ENCODE data around the gene CD180. TPM values are rescaled to one million over a fixed set of nuclear protein-coding genes. Genes with fewer than 3 reads are reported as not detected.

Gene CD180
- total RNA-seq, 1 experiment from 2014 or later = not detected

DNA sequence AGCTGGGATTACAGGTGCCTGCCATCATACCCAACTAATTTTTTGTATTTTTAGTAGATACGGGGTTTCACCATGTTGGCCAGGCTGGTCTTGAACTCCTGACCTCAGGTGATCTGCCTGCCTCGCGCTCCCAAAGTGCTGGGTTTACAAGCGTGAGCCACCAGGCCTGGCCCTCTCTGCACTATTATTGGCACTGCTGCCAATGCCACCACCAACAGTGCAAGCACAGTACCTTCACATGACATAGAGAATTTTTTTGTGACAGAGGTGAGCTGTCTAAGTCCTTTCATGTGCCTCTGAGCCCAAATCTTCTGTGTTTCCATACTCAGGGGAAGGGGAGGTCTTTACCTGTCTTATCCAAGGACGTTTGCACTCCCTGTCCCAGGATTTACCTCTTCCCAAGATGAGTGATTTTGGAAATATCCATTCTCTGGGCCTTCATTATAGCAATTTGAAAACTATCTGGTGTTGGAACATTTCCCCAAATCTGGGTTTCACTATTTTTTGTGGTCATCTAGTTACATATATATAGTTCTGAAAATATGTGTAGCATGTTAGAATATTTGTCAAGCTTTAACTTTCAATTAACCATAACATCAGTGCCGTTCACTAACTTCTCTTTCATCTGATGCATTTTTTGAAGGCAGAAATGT, 5.4 kb upstream of the CD180 start:
- POLR2A ChIA-PET = interaction anchor here (1.1 kb wide), 1 partner anchor 10 kb away, joined by 4 read pairs; no protein-coding TSS in a partner anchor
- H3K27me3 ChIP-seq (ENCODE audit: insufficient read depth, low read length) = no peaks in the 10 kb centered on the region
- DNase-seq (ENCODE audit: low read depth, low spot score) (no peak), ATAC-seq (no peak)
- no peak overlapping the region for H2AFZ ChIP-seq (ENCODE audit: low read depth, low read length, poor library complexity, severe bottlenecking)
- CTCF ChIA-PET = interaction anchor here (1.3 kb wide), 1 partner anchor 36 kb away, joined by 3 read pairs; no protein-coding TSS in a partner anchor
- no peaks in the 10 kb centered on the region for H3K79me2 ChIP-seq (ENCODE audit: insufficient read depth, low read length)
- no peaks in the 10 kb centered on the region for H3K36me3 ChIP-seq (ENCODE audit: control insufficient read depth in 1 of 2, insufficient read depth in 2 of 2, low read length in 2 of 2)
- no peak overlapping the region for H3K4me2 ChIP-seq (ENCODE audit: low read length)
- H3K27ac ChIP-seq (ENCODE audit: low read depth, low read length) = no peak overlapping the region
- no peaks in the 10 kb centered on the region for H4K20me1 ChIP-seq (ENCODE audit: insufficient read depth)
- H3K9me2 ChIP-seq (ENCODE audit: insufficient read depth) = no peaks in the 10 kb centered on the region
- RAD21 ChIA-PET (ENCODE audit: low non-redundant PET in 1 of 2, low total read pairs in 2 of 2, uncharacterized antibody in 2 of 2, unreplicated experiment in 2 of 2) = no interaction called here
- intact Hi-C loops (cut with micrococcal nuclease) = loop anchor here (10.0 kb wide), 1 partner anchor 897 kb away; no protein-coding TSS in a partner anchor
- H3K4me1 ChIP-seq (ENCODE audit: control insufficient read depth in 1 of 2, insufficient read depth in 2 of 2, low read length in 2 of 2) = peaks cover 2 to 22% of the 10 kb centered on the region in 2 experiments; a peak in 3 of 4 replicates
- BruUV-seq (replicated peaks) = no TSS peak
- H3K9ac ChIP-seq (ENCODE audit: low read length) = no peak overlapping the region
- H3K9me3 ChIP-seq (ENCODE audit: control insufficient read depth in 1 of 2, insufficient read depth in 1 of 2, low read depth in 1 of 2, low read length in 2 of 2) = no peaks in the 10 kb centered on the region
- no peak overlapping the region for H3K4me3 ChIP-seq (replicated peaks in 1 of 2; ENCODE audit: low read depth in 1 of 2, low read length in 2 of 2)
- no peak for TF ChIP-seq MAX (IDR thresholded peaks at IDR 0.05)
- no peak for TF ChIP-seq EZH2 (IDR thresholded peaks at IDR 0.05)
- no peak for TF ChIP-seq TCF7L2 (IDR thresholded peaks at IDR 0.05; ENCODE audit: borderline replicate concordance, extremely low read depth, insufficient read depth, insufficient read length)
- no peak for TF ChIP-seq YY1 (IDR thresholded peaks at IDR 0.05; ENCODE audit: extremely low read depth, insufficient replicate concordance, low read depth, low read length)
- no peak for TF ChIP-seq CTCF (IDR thresholded peaks at IDR 0.05 in 2 of 3, conservative IDR thresholded peaks at IDR 0.05 in 1 of 3; ENCODE audit: borderline replicate concordance in 1 of 3, insufficient read depth in 1 of 3, low read depth in 2 of 3, low read length in 2 of 3)
- TF ChIP-seq SRF (IDR thresholded peaks at IDR 0.05; ENCODE audit: low read depth) = no peak
- TF ChIP-seq, protein P1, sequence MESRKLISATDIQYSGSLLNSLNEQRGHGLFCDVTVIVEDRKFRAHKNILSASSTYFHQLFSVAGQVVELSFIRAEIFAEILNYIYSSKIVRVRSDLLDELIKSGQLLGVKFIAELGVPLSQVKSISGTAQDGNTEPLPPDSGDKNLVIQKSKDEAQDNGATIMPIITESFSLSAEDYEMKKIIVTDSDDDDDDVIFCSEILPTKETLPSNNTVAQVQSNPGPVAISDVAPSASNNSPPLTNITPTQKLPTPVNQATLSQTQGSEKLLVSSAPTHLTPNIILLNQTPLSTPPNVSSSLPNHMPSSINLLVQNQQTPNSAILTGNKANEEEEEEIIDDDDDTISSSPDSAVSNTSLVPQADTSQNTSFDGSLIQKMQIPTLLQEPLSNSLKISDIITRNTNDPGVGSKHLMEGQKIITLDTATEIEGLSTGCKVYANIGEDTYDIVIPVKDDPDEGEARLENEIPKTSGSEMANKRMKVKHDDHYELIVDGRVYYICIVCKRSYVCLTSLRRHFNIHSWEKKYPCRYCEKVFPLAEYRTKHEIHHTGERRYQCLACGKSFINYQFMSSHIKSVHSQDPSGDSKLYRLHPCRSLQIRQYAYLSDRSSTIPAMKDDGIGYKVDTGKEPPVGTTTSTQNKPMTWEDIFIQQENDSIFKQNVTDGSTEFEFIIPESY (IDR thresholded peaks at IDR 0.05; ENCODE audit: extremely low read depth, insufficient replicate concordance, low read length) = no peak
- no peak for TF ChIP-seq EGR1 (IDR thresholded peaks at IDR 0.05; ENCODE audit: low read depth)
- TF ChIP-seq REST (IDR thresholded peaks at IDR 0.05; ENCODE audit: low read depth) = no peak
- no peak for TF ChIP-seq SP1 (IDR thresholded peaks at IDR 0.05; ENCODE audit: low read depth)
- TF ChIP-seq SIN3A (IDR thresholded peaks at IDR 0.05; ENCODE audit: low read depth) = no peak
- TF ChIP-seq JUND (IDR thresholded peaks at IDR 0.05) = no peak
- no peak for TF ChIP-seq ATF3 (IDR thresholded peaks at IDR 0.05)
- TF ChIP-seq EZH2phosphoT487 (IDR thresholded peaks at IDR 0.05; ENCODE audit: borderline replicate concordance) = no peak
- TF ChIP-seq CBX3 (IDR thresholded peaks at IDR 0.05; ENCODE audit: low read depth) = no peak
- TF ChIP-seq ZFX (IDR thresholded peaks at IDR 0.05) = no peak
- TF ChIP-seq POLR2AphosphoS5 (IDR thresholded peaks at IDR 0.05; ENCODE audit: low read depth, low read length) = no peak
- no peak for TF ChIP-seq FOSL1 (IDR thresholded peaks at IDR 0.05; ENCODE audit: low read depth)

All from HCT116 (cell line).